ENCODE data around the gene EPB41L5.
A peak's percentile ranks its signal among the peaks of the same experiment; 100 is the strongest.
"Not testable (repeated sequence)": the region's sequence is repeated elsewhere in the genome, so short reads cannot be mapped to it uniquely, and the experiment has no call there.

Gene EPB41L5

DNA sequence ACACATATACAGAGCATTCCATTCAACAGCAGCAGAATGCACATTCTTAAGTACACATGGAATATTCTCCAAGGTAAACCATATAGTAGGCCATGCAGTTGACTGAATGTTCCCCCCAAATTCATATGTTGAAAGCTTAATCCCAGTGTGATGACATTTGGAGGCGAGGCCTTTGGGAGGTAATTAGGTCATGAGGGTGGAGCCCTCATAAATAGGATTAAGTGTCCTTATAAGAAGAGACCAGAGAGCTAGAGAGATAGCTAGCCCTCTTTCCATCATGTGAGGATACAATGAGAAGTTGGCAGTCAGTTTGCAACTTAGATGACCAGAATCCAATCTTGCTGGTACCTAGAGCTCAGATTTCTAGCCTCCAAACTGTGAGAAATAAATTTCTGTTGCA lies 182.7 kb downstream of the EPB41L5 start:
- TF ChIP-seq, protein P1, sequence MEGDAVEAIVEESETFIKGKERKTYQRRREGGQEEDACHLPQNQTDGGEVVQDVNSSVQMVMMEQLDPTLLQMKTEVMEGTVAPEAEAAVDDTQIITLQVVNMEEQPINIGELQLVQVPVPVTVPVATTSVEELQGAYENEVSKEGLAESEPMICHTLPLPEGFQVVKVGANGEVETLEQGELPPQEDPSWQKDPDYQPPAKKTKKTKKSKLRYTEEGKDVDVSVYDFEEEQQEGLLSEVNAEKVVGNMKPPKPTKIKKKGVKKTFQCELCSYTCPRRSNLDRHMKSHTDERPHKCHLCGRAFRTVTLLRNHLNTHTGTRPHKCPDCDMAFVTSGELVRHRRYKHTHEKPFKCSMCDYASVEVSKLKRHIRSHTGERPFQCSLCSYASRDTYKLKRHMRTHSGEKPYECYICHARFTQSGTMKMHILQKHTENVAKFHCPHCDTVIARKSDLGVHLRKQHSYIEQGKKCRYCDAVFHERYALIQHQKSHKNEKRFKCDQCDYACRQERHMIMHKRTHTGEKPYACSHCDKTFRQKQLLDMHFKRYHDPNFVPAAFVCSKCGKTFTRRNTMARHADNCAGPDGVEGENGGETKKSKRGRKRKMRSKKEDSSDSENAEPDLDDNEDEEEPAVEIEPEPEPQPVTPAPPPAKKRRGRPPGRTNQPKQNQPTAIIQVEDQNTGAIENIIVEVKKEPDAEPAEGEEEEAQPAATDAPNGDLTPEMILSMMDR (IDR thresholded peaks at IDR 0.05), result no peak
- H3K79me2 ChIP-seq, result no peaks in the 10 kb centered on the region
- no peak overlapping the region for H3K4me2 ChIP-seq (ENCODE audit: low read length)
- H3K27ac ChIP-seq, result no peak overlapping the region
- no peaks in the 10 kb centered on the region for H3K36me3 ChIP-seq (ENCODE audit: control insufficient read depth, insufficient read depth, low read length)
- H3K9ac ChIP-seq, result no peak overlapping the region
- H3K4me3 ChIP-seq (ENCODE audit: low read depth, low read length), result no peak overlapping the region
- H3K4me1 ChIP-seq, result no peaks in the 10 kb centered on the region
- H3K9me3 ChIP-seq (ENCODE audit: control insufficient read depth, low read length), result no peaks in the 10 kb centered on the region
- no peaks in the 10 kb centered on the region for H3K27me3 ChIP-seq (ENCODE audit: control insufficient read depth, insufficient read depth, low read length)
- H2AFZ ChIP-seq, result no peak overlapping the region

DNA sequence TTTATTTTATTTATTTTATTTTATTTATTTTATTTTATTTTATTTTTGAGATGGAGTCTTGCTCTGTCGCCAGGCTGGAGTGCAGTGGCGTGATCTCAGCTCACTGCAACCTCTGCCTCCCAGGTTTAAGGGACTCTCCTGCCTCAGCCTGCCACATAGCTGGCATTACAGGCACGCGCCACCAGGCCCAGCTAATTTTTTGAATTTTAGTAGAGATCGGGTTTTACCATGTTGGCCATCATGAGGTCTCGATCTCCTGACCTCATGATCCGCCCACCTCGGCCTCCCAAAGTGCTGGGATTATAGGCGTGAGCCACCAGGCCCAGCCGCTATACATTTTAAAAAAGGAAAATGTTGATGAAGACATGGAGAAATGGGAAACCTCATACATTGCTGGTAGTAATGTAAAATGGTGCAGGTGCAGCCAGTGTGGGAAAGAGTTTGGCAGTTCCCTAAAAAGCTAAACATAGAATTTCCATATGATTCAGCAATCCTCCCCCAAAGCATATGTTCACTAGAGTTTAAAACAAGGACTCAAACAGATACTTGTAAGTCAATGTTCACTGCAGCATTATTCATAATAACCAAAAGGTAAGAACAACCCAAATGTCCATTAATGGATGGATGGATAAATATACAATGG lies 187.1 kb downstream of the EPB41L5 start:
- H3K4me3 ChIP-seq (ENCODE audit: low read depth, low read length); H2AFZ ChIP-seq; H3K9me3 ChIP-seq (ENCODE audit: control insufficient read depth, low read length); H3K79me2 ChIP-seq; H3K4me2 ChIP-seq (ENCODE audit: low read length); H3K36me3 ChIP-seq (ENCODE audit: control insufficient read depth, insufficient read depth, low read length); H3K27ac ChIP-seq; H3K27me3 ChIP-seq (ENCODE audit: control insufficient read depth, insufficient read depth, low read length); H3K9ac ChIP-seq: not testable (repeated sequence)
- peaks cover 11% of the 10 kb centered on the region for H3K4me1 ChIP-seq

DNA sequence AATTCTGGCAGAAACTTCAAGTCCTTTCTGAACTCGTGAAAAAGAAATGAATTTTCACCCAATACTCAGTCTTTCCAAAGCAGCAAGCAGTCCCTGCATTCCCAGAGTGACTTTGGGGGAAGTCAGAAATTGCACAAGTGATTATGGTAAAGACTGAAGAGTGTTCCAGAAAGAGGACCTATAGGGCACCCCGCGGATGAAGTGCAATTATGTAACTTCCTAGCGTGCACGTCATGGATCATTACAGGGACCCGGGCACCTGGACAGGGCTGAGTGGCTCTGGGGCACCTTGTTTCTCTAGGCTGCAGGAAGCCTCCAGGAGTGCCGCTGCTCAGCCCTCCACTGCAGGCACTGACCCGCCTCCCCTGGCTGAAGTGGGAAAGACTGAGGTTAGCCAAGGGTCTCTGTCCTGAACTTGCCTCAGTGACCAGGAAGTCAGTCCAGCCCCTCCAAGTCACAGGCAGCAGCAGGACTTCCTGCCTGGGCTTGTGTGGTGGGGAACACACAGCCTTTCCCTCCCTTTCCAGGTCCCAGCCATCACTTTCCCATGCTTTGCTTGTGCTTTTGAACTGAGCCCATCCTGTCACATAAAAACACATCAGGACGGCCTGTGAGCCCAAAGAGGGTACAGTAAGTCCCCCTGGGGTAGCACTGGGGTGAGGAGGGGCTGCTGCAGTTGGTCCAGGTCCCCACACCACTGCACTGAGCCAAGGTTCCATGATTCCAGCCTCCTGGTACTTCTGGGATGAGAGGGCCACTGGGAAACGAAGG lies 190.6 kb downstream of the EPB41L5 start:
- Histone ChIP-seq H3K4me1 (peaks cover 11% of the 10 kb centered on the region), H3K4me3 (ENCODE audit: low read depth, low read length) (no peak overlapping the region), H3K79me2 (no peaks in the 10 kb centered on the region), H3K27ac (peak overlapping the region; percentile 13), H3K9me3 (ENCODE audit: control insufficient read depth, low read length) (no peaks in the 10 kb centered on the region), H3K36me3 (ENCODE audit: control insufficient read depth, insufficient read depth, low read length) (no peaks in the 10 kb centered on the region), H3K9ac (no peak overlapping the region), H2AFZ (peak overlapping the region; percentile 59), H3K4me2 (ENCODE audit: low read length) (peak overlapping the region; percentile 31), H3K27me3 (ENCODE audit: control insufficient read depth, insufficient read depth, low read length) (no peaks in the 10 kb centered on the region)
- TF ChIP-seq, protein P1 (IDR thresholded peaks at IDR 0.05), result no peak

DNA sequence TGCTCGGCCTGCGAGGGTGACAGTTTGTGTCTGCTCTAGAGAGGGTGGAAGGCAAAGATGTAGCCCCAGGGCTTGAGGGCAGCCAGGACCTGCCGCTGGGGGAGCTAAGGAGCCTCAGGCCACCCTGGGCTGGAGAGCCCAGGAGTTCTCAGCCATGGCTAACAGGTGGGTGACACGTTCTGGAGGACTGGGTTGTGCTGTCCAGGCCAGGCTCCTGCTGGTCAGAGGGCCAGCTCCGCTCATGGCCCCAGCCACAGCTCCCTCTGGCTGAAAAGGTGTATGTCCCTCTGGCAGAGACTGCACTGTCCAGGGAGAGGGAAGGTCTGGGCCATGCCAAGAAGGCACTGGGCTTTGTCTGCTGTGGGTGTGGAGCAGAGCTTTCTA lies 191.1 kb downstream of the EPB41L5 start:
- TF ChIP-seq, protein P1 (IDR thresholded peaks at IDR 0.05), result peak; percentile 11
- Histone ChIP-seq H3K36me3 (ENCODE audit: control insufficient read depth, insufficient read depth, low read length) (no peaks in the 10 kb centered on the region), H3K27ac (no peak overlapping the region), H3K4me1 (peaks cover 11% of the 10 kb centered on the region), H3K9ac (no peak overlapping the region), H3K4me3 (ENCODE audit: low read depth, low read length) (no peak overlapping the region), H2AFZ (no peak overlapping the region), H3K79me2 (no peaks in the 10 kb centered on the region), H3K9me3 (ENCODE audit: control insufficient read depth, low read length) (no peaks in the 10 kb centered on the region), H3K4me2 (ENCODE audit: low read length) (no peak overlapping the region), H3K27me3 (ENCODE audit: control insufficient read depth, insufficient read depth, low read length) (no peaks in the 10 kb centered on the region)

DNA sequence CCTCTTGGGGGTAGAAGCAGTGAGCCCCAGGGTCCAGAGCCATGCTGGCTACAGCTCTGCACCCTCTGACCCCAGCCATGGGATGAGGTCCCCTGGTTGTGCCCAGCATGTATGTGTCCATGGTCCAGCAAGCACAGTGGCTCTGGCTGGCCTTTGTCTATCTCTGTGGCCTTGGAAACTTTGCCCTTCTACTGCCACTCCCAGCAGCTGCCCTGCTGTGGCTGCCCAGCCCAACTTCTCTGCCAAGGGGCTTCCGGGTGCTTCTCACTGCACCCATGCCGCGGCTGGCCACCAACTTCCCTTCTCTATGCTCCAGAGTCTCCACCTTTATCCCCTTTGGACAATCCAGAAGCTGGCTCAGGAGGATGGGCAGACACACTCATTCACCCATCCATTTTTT lies 191.5 kb downstream of the EPB41L5 start:
- Histone ChIP-seq H3K36me3 (ENCODE audit: control insufficient read depth, insufficient read depth, low read length) (no peaks in the 10 kb centered on the region), H3K27ac (no peak overlapping the region), H3K79me2 (no peaks in the 10 kb centered on the region), H3K4me2 (ENCODE audit: low read length) (no peak overlapping the region), H3K27me3 (ENCODE audit: control insufficient read depth, insufficient read depth, low read length) (no peaks in the 10 kb centered on the region), H2AFZ (no peak overlapping the region), H3K9ac (no peak overlapping the region), H3K4me1 (peaks cover 11% of the 10 kb centered on the region), H3K9me3 (ENCODE audit: control insufficient read depth, low read length) (no peaks in the 10 kb centered on the region), H3K4me3 (ENCODE audit: low read depth, low read length) (no peak overlapping the region)
- TF ChIP-seq, protein P1 (IDR thresholded peaks at IDR 0.05), result no peak
